Measurements from ENCODE around the gene THTPA. TPM values are rescaled to one million over a fixed set of nuclear protein-coding genes. Genes with fewer than 3 reads are reported as not detected.

Gene THTPA
- total and polyA plus RNA-seq, 2 of the 13 experiments (the other 11 are each of a cell fraction or from before 2014, with no cell fraction given) = 7.4 to 8.7 TPM

GRCh38 chr14:23567186-23568020, 11.3 kb downstream of the THTPA start, which contains the start of gene AP1G2 (continued):
- no peak; the same call in 1 of the 2 replicates for TF ChIP-seq TERF1 (CRISPR knock-in tag; IDR thresholded peaks at IDR 0.05)
- TF ChIP-seq AKAP8 (CRISPR knock-in tag; IDR thresholded peaks at IDR 0.05) = no peak
- TF ChIP-seq AHR (CRISPR knock-in tag; IDR thresholded peaks at IDR 0.05) = peak; percentile 95; the same call in 1 of the 2 replicates
- no peak for TF ChIP-seq MNT (IDR thresholded peaks at IDR 0.05)
- peak; percentile 92 for TF ChIP-seq ARHGAP35 (CRISPR knock-in tag; IDR thresholded peaks at IDR 0.05; ENCODE audit: borderline replicate concordance)
- TF ChIP-seq HNRNPUL1 (IDR thresholded peaks at IDR 0.05; ENCODE audit: low read depth, low read length) = no peak
- TF ChIP-seq ZNF33A (CRISPR knock-in tag; IDR thresholded peaks at IDR 0.05; ENCODE audit: borderline replicate concordance) = no peak
- peak; percentile 94 for TF ChIP-seq KDM3A (CRISPR knock-in tag; IDR thresholded peaks at IDR 0.05; ENCODE audit: low read depth)
- TF ChIP-seq NAIF1 (CRISPR knock-in tag; IDR thresholded peaks at IDR 0.05; ENCODE audit: borderline replicate concordance) = peak; percentile 76; the same call in 1 of the 2 replicates
- TF ChIP-seq ATF2 (CRISPR knock-in tag; IDR thresholded peaks at IDR 0.05) = no peak
- no peak for TF ChIP-seq ZBTB14 (CRISPR knock-in tag; IDR thresholded peaks at IDR 0.05)
- no peak for TF ChIP-seq AKNA (CRISPR knock-in tag; IDR thresholded peaks at IDR 0.05; ENCODE audit: borderline replicate concordance)
- TF ChIP-seq ZKSCAN8 (CRISPR knock-in tag; IDR thresholded peaks at IDR 0.05; ENCODE audit: borderline replicate concordance) = peak; percentile 14; the same call in 1 of the 2 replicates
- peak; percentile 54; the same call in 1 of the 2 replicates for TF ChIP-seq ZNF766 (CRISPR knock-in tag; IDR thresholded peaks at IDR 0.05; ENCODE audit: borderline replicate concordance)
- TF ChIP-seq FOXP4 (CRISPR knock-in tag; IDR thresholded peaks at IDR 0.05) = peak; percentile 67

All from HepG2 (cell line).